Endothelial cell of umbilical vein (primary cell): ENCODE data around the gene HUS1. TPM values are rescaled to one million over a fixed set of nuclear protein-coding genes. Genes with fewer than 3 reads are reported as not detected.

Experiments used
- BruUV-seq: library from RNA; stranded (reverse); fragments of 400-500 nt; replicated peaks from 2 replicates; lab custom pipeline; 2021; lab: Mats Ljungman, UMichigan
- CTCF ChIA-PET: fragments of 300-600, 350-600 bp; sonication (Branson Sonifier 250); formaldehyde crosslinking; loops from one replicate; lab custom pipeline; 2021; ENCODE audit warnings: antibody characterized with exemption, inconsistent platforms; lab: Charles Lee
- POLR2A ChIA-PET: fragments of 300-600, 350-600 bp; sonication (Branson Sonifier 250); formaldehyde crosslinking; loops from one replicate; lab custom pipeline; 2021; ENCODE audit warnings: antibody characterized with exemption, inconsistent platforms; lab: Charles Lee
- DNase-seq: peaks from one replicate; pipeline ENCODE4 v3.0.0-alpha.2; 2011; ENCODE audit warnings: low read depth, low spot score
- FAIRE-seq: peaks from 2 replicates; lab custom pipeline; 2011; peaks lifted over from hg19 to GRCh38; lab: Jason Lieb, UNC
- H2AFZ ChIP-seq: 2 replicates; pipeline ENCODE4 v1.6.0; 2012; ENCODE audit warnings: low read depth, low read length, control low read depth, inconsistent platforms
- H3K27ac ChIP-seq: 2 replicates; pipeline ENCODE4 v1.5.1; 2011; ENCODE audit warnings: low read depth, mild to moderate bottlenecking, control low read depth, low read length, moderate library complexity; ENCODE audit not compliant: insufficient read depth
- H3K27me3 ChIP-seq, 2 experiments: 2 replicates each; pipeline versions ENCODE4 v1.6.0 to v1.6.1; 2011; ENCODE audit warnings: low read length in 2 of 2, mixed read lengths in 1 of 2; ENCODE audit not compliant: control insufficient read depth in 2 of 2, insufficient read depth in 2 of 2
- H3K36me3 ChIP-seq, 2 experiments: 2 replicates in 1 of 2; 3 replicates in 1 of 2; pipeline ENCODE4 v1.5.1; 2011; ENCODE audit warnings: low read length in 2 of 2, mild to moderate bottlenecking in 1 of 2, moderate library complexity in 1 of 2; ENCODE audit not compliant: control insufficient read depth in 2 of 2, insufficient read depth in 2 of 2; ENCODE audit errors: extremely low read depth in 1 of 2
- H3K4me1 ChIP-seq: 3 replicates; pipeline ENCODE4 v1.5.1; 2011; ENCODE audit warnings: mild to moderate bottlenecking, low read length; ENCODE audit not compliant: control insufficient read depth, insufficient read depth; ENCODE audit errors: extremely low read depth
- H3K4me2 ChIP-seq: 2 replicates; pipeline ENCODE4 v1.6.1; 2011; ENCODE audit warnings: low read length, control low read depth, mixed read lengths; ENCODE audit not compliant: insufficient read depth
- H3K4me3 ChIP-seq, 3 experiments: fragments of 200-600 bp in 1 of 3; sonication (generic), shearing (Covaris generic) in 1 of 3; replicated peaks in 1 of 3; 2 replicates each; pipeline ENCODE4 v1.5.1; 2011 to 2016; ENCODE audit warnings: control low read depth in 3 of 3, low read length in 3 of 3, mild to moderate bottlenecking in 2 of 3, inconsistent platforms in 1 of 3, low read depth in 1 of 3, moderate library complexity in 1 of 3; ENCODE audit not compliant: insufficient read depth in 1 of 3
- H3K79me2 ChIP-seq: 2 replicates; pipeline ENCODE4 v1.6.0; 2012; ENCODE audit warnings: low read length, inconsistent platforms; ENCODE audit not compliant: control insufficient read depth, insufficient read depth
- H3K9ac ChIP-seq: replicated peaks from 2 replicates; pipeline ENCODE3; 2011; ENCODE audit warnings: low read length, control low read depth; ENCODE audit not compliant: insufficient read depth; ENCODE audit errors: extremely low read depth
- H3K9me1 ChIP-seq: replicated peaks from 3 replicates; pipeline ENCODE4 v1.6.0; 2011; ENCODE audit warnings: mild to moderate bottlenecking, low read length; ENCODE audit not compliant: control insufficient read depth, insufficient read depth; ENCODE audit errors: extremely low read depth
- H3K9me3 ChIP-seq: replicated peaks from 2 replicates; pipeline ENCODE4 v1.5.1; 2012; ENCODE audit warnings: low read length, inconsistent platforms; ENCODE audit not compliant: control insufficient read depth, insufficient read depth
- H4K20me1 ChIP-seq: replicated peaks from 2 replicates; pipeline ENCODE3; 2011; ENCODE audit warnings: mild to moderate bottlenecking, low read length; ENCODE audit not compliant: control insufficient read depth, insufficient read depth; ENCODE audit errors: extremely low read depth
- EZH2 ChIP-seq: IDR thresholded peaks from 2 replicates; pipeline ENCODE4 v1.6.1; 2012; ENCODE audit warnings: borderline replicate concordance, low read depth, mild to moderate bottlenecking, moderate library complexity, low read length, inconsistent platforms; ENCODE audit not compliant: severe bottlenecking
- FOS ChIP-seq: IDR thresholded peaks from 2 replicates; pipeline ENCODE4 v1.6.1; 2011; ENCODE audit warnings: mild to moderate bottlenecking, low read length, moderate library complexity, borderline replicate concordance; ENCODE audit not compliant: insufficient read depth
- GATA2 ChIP-seq: IDR thresholded peaks from 2 replicates; pipeline ENCODE4 v1.7.0; 2011; ENCODE audit warnings: low read depth, mild to moderate bottlenecking, moderate library complexity, mixed read lengths, low read length; ENCODE audit not compliant: insufficient read length, insufficient read depth
- JUN ChIP-seq: IDR thresholded peaks from 2 replicates; pipeline ENCODE4 v1.6.1; 2011; ENCODE audit warnings: borderline replicate concordance, low read depth; ENCODE audit not compliant: insufficient read length, insufficient read depth
- MAX ChIP-seq: IDR thresholded peaks from 2 replicates; pipeline ENCODE4 v1.6.1; 2011; ENCODE audit not compliant: insufficient read depth, insufficient read length
- MYC ChIP-seq: IDR thresholded peaks from one replicate; pipeline ENCODE4 v1.6.1; 2011; ENCODE audit warnings: mild to moderate bottlenecking, low read depth, low read length
- POLR2A ChIP-seq: IDR thresholded peaks from 2 replicates; pipeline ENCODE4 v1.6.1; 2012; ENCODE audit warnings: low read depth, mild to moderate bottlenecking, control low read depth, low read length
- POLR2AphosphoS5 ChIP-seq: IDR thresholded peaks from 2 replicates; pipeline ENCODE4 v1.6.1; 2012; ENCODE audit warnings: low read depth, mild to moderate bottlenecking, control low read depth, low read length, moderate library complexity; ENCODE audit not compliant: insufficient read depth
- dilution Hi-C: fragments of 300-500 bp; cut with MboI; formaldehyde crosslinking; loops from one replicate; pipeline ENCODE4 v1.15.0; 2019; ENCODE audit warnings: low sequenced_read_pairs; ENCODE audit not compliant: extremely low pct_ligation_motif_present
- intact Hi-C: fragments of 100-400 bp; cut with micrococcal nuclease; formaldehyde crosslinking; loops from one replicate; pipeline ENCODE4 v1.10.0; 2022
- polyA plus RNA-seq, 4 experiments: library from polyadenylated mRNA; depleted of rRNA in 3 of 4; stranded (reverse) in 3 of 4; unstranded in 1 of 4; fragments of >200 nt; gene quantifications; 2 replicates each; pipeline versions ENCODE4 v1.2.1 to v1.2.3, GENCODE V29; 2011 to 2012; ENCODE audit warnings: missing spikeins in 1 of 4
- total RNA-seq: library from RNA; stranded (reverse); gene quantifications from 2 replicates; pipeline ENCODE4 v1.2.3, GENCODE V29; 2021
- TF ChIP-seq, protein P1 (sequence below), 2 donors: IDR thresholded peaks; 1 replicate in 1 of 2; 2 replicates in 1 of 2; pipeline ENCODE4 v1.5.1; 2011; ENCODE audit warnings: low read length in 2 of 2, mild to moderate bottlenecking in 2 of 2, moderate library complexity in 2 of 2, control low read depth in 1 of 2, inconsistent platforms in 1 of 2, low read depth in 1 of 2; ENCODE audit not compliant: insufficient read depth in 1 of 2; ENCODE audit errors: extremely low read depth in 1 of 2

The HUS1 gene
- total and polyA plus RNA-seq, 2 donors (not counting 3 experiments of a cell fraction or from before 2014, with no cell fraction given), result 21.4 to 49.7 TPM

DNA sequence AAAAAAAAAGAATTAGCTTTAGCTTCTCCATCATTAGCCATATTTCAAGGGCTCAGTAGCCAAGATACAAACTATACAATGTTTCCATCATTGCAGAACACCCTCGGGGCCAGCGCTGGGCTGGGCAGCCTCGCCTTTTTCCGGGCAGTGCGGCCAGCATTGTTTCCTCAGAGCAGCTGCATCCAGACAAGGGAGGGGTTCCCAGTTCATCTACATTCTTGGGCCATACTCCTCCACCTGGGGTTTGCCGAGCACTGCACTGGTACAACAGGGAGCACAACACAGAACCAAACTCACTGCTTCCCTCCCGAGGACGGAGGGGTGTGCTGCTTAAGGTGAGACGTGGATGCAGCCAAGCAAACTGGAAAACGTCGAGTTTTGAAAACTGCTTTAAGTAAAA lies 28.7 kb downstream of the HUS1 start:
- Histone ChIP-seq H3K27ac (no peak overlapping the region), H3K27me3 (no peaks in the 10 kb centered on the region), H3K9me1 (no peaks in the 10 kb centered on the region), H2AFZ (peak overlapping the region; percentile 54), H3K4me2 (no peak overlapping the region), H4K20me1 (no peaks in the 10 kb centered on the region), H3K9me3 (no peaks in the 10 kb centered on the region), H3K79me2 (no peaks in the 10 kb centered on the region), H3K4me1 (peaks cover 46% of the 10 kb centered on the region), H3K9ac (peak overlapping the region; percentile 2), H3K36me3 (peaks cover 4 to 9% of the 10 kb centered on the region in 2 experiments), H3K4me3 (no peak overlapping the region)
- CTCF ChIA-PET, result interaction anchor here (1.1 to 12.0 kb wide), 3 partner anchors 16 to 684 kb away, joined by 3 to 371 read pairs (median 3); no protein-coding TSS in a partner anchor
- intact Hi-C loops, result no loop called here
- dilution Hi-C loops, result no loop called here
- TF ChIP-seq MAX (peak; percentile 33), JUN (no peak), FOS (no peak), EZH2 (no peak), POLR2AphosphoS5 (peak; percentile 27), POLR2A (no peak), GATA2 (no peak), MYC (no peak)
- TF ChIP-seq, protein P1, sequence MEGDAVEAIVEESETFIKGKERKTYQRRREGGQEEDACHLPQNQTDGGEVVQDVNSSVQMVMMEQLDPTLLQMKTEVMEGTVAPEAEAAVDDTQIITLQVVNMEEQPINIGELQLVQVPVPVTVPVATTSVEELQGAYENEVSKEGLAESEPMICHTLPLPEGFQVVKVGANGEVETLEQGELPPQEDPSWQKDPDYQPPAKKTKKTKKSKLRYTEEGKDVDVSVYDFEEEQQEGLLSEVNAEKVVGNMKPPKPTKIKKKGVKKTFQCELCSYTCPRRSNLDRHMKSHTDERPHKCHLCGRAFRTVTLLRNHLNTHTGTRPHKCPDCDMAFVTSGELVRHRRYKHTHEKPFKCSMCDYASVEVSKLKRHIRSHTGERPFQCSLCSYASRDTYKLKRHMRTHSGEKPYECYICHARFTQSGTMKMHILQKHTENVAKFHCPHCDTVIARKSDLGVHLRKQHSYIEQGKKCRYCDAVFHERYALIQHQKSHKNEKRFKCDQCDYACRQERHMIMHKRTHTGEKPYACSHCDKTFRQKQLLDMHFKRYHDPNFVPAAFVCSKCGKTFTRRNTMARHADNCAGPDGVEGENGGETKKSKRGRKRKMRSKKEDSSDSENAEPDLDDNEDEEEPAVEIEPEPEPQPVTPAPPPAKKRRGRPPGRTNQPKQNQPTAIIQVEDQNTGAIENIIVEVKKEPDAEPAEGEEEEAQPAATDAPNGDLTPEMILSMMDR (IDR thresholded peaks at IDR 0.05; ENCODE audit: extremely low read depth in 1 of 2, insufficient read depth in 1 of 2, low read depth in 1 of 2, low read length in 2 of 2), result peak in 1 of 2 donors; percentile 23
- DNase-seq, result peak; percentile 87
- peak; percentile 84 for FAIRE-seq
- no TSS peak for BruUV-seq
- POLR2A ChIA-PET, result no interaction called here
